GM19324 (cell line): ENCODE measurements around the gene PYGM.

Source experiments
- ATAC-seq: cut with Tn5 transposase; IDR thresholded peaks from one replicate; pipeline ENCODE4 v1.9.1; 2021; ENCODE audit warnings: mild to moderate bottlenecking, moderate library complexity; ENCODE audit not compliant: unreplicated experiment, low FRiP score

The PYGM gene

GRCh38 chr11:64759722-64760719, at the start of gene PYGM:
Gene PYGM (minus strand): TSS chr11:64759974. CDS start chr11:64759898, 76 bp downstream.
- no peak for ATAC-seq

GRCh38 chr11:64805481-64805880, 45.7 kb upstream of the PYGM start:
- no peak for ATAC-seq

GRCh38 chr11:64804346-64805210, 44.8 kb upstream of the PYGM start:
- ATAC-seq, result no peak

GRCh38 chr11:64803846-64804345, 44.1 kb upstream of the PYGM start:
- ATAC-seq, result no peak

GRCh38 chr11:64803158-64803845, 43.5 kb upstream of the PYGM start, which contains the start of gene MAP4K2:
Gene MAP4K2 (minus strand): TSS chr11:64803214. CDS start chr11:64803149, 65 bp downstream.
- ATAC-seq, result peak; percentile 75

- peak; percentile 36 for ATAC-seq
Measured at GRCh38 chr11:64802370-64803157, 42.8 kb upstream of the PYGM start.

GRCh38 chr11:64801561-64802369, 42.0 kb upstream of the PYGM start:
- ATAC-seq, result no peak

- no peak for ATAC-seq
Measured at GRCh38 chr11:64801158-64801464, 41.3 kb upstream of the PYGM start.

GRCh38 chr11:64800303-64801157, 40.8 kb upstream of the PYGM start:
- no peak for ATAC-seq

- no peak for ATAC-seq
Measured at GRCh38 chr11:64799623-64800302, 40.0 kb upstream of the PYGM start.

GRCh38 chr11:64799256-64799622, 39.5 kb upstream of the PYGM start:
- ATAC-seq, result no peak

- no peak for ATAC-seq
Measured at GRCh38 chr11:64796757-64797541, 37.2 kb upstream of the PYGM start.

GRCh38 chr11:64796047-64796756, 36.4 kb upstream of the PYGM start:
- no peak for ATAC-seq

GRCh38 chr11:64794526-64794925, 34.8 kb upstream of the PYGM start:
- no peak for ATAC-seq

GRCh38 chr11:64793271-64794160, 33.7 kb upstream of the PYGM start:
- ATAC-seq, result no peak
